SK-N-SH (cell line): ENCODE data around the gene OXT.

ENCODE experiments used
- CHD2 ChIP-seq: fragments of 150-350 bp; IDR thresholded peaks from 2 replicates; pipeline ENCODE4 v1.6.1; 2018; ENCODE audit warnings: low read length; ENCODE audit not compliant: partially characterized antibody
- EP300 ChIP-seq, 2 experiments: IDR thresholded peaks; 2 replicates each; pipeline versions ENCODE4 v1.4.0 to v1.6.1; 2012; ENCODE audit warnings: borderline replicate concordance in 1 of 2, low read depth in 1 of 2, low read length in 1 of 2
- FOXM1 ChIP-seq: IDR thresholded peaks from 2 replicates; pipeline ENCODE4 v1.4.0; 2012; ENCODE audit warnings: low read depth, mild to moderate bottlenecking
- POLR2AphosphoS5 ChIP-seq: IDR thresholded peaks from 2 replicates; pipeline ENCODE4 v1.6.1; 2012; ENCODE audit warnings: low read depth, low read length
- RCOR1 ChIP-seq: fragments of 150-350 bp; IDR thresholded peaks from 2 replicates; pipeline ENCODE4 v1.6.1; 2017; ENCODE audit warnings: antibody characterized with exemption, low read length
- RFX5 ChIP-seq: IDR thresholded peaks from 2 replicates; pipeline ENCODE4 v1.6.1; 2012; ENCODE audit warnings: mild to moderate bottlenecking, improper control_type of control experiment, low read length
- YY1 ChIP-seq: IDR thresholded peaks from 2 replicates; pipeline ENCODE4 v1.4.0; 2012; ENCODE audit warnings: low read depth, mild to moderate bottlenecking
- TF ChIP-seq, protein P1 (sequence below): fragments of 200-600 bp; sonication (generic); IDR thresholded peaks from 2 replicates; pipeline ENCODE4 v1.6.1; 2017; ENCODE audit warnings: antibody characterized with exemption, mild to moderate bottlenecking, moderate library complexity
- TF ChIP-seq, protein P2 (sequence below): fragments of 150-350 bp; IDR thresholded peaks from 2 replicates; pipeline ENCODE4 v1.6.1; 2017; ENCODE audit warnings: antibody characterized with exemption, low read length, low read depth, borderline replicate concordance

DNA sequence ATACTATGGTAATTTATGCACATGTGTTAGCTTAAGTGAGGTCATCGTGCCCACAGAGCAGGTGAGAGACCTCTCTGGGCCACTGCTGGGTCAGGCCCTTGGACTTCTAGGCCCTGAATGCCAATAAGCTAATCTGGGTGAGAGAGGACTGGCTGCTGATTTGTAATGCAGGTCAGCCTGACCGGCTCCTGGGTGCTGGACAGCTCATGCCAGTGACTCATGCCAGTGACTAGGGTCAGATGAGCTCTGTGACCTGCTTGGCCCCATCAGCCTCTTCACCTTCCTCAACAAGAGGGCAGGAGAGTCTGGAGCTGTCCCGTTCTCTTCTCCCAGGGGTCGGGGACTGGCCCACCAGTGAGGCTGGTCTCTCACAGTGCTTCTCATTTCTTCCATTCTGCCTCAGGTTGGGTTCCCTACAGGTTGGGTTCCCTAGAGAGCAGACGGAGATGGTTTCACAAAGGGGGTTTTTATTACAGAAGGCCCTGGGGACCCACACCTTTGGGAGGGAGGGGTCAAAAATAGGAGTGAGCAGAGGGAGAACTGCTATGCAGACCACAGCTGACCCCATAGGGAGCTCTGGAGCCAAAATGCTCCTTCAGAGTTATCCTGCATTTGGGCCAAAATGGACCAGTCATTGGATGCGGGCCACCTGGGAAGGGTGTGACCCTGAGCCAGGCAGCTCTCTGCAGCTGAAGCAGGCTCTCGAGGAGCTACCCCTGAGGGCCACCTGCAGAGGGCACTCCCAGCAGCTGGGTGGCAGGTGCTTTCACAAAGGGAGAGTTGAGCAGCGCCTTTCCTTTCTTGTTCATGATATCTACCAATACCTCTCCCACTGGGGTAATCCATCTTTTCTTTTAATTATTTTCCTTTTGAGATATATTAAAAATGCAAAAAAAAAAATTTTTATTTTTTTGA, 2.2 kb upstream of the OXT start:
- TF ChIP-seq, protein P1, sequence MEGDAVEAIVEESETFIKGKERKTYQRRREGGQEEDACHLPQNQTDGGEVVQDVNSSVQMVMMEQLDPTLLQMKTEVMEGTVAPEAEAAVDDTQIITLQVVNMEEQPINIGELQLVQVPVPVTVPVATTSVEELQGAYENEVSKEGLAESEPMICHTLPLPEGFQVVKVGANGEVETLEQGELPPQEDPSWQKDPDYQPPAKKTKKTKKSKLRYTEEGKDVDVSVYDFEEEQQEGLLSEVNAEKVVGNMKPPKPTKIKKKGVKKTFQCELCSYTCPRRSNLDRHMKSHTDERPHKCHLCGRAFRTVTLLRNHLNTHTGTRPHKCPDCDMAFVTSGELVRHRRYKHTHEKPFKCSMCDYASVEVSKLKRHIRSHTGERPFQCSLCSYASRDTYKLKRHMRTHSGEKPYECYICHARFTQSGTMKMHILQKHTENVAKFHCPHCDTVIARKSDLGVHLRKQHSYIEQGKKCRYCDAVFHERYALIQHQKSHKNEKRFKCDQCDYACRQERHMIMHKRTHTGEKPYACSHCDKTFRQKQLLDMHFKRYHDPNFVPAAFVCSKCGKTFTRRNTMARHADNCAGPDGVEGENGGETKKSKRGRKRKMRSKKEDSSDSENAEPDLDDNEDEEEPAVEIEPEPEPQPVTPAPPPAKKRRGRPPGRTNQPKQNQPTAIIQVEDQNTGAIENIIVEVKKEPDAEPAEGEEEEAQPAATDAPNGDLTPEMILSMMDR, result no peak
- TF ChIP-seq EP300 (IDR thresholded peaks at IDR 0.05; ENCODE audit: borderline replicate concordance in 1 of 2, low read depth in 1 of 2, low read length in 1 of 2), result no peak
- TF ChIP-seq RCOR1, result no peak
- TF ChIP-seq FOXM1, result no peak
- no peak for TF ChIP-seq RFX5
- TF ChIP-seq, protein P2, sequence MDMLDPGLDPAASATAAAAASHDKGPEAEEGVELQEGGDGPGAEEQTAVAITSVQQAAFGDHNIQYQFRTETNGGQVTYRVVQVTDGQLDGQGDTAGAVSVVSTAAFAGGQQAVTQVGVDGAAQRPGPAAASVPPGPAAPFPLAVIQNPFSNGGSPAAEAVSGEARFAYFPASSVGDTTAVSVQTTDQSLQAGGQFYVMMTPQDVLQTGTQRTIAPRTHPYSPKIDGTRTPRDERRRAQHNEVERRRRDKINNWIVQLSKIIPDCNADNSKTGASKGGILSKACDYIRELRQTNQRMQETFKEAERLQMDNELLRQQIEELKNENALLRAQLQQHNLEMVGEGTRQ, result no peak
- no peak for TF ChIP-seq CHD2
- no peak for TF ChIP-seq YY1
- no peak for TF ChIP-seq POLR2AphosphoS5
